ENCODE data around the gene MCUB.

The MCUB gene

DNA sequence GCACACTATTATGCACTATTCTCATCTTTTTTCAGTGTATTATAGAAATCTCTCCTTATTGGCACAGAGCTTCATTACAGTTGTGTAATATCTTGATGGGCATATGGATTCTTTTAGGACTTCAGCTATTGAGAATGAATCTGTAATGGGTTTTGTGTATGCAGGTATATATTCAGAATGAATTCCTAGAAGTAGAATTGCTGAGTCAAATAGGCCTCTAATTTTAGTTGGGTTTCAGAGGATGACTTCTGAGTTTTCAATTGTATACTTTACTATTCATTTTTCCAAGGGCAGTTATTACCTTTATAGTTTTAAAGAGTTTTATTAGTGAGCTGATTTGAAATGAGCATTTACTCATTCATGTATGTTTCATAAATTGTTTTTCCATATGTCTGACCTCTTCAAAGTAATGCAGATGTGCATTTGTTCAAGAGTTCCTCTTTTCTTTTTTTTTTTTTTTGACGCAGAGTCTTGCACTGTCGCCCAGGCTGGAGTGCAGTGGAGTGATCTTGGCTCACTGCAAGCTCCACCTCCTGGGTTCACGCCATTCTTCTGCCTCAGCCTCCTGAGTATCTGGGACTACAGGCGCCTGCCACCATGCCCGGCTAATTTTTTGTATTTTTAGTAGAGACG is 123.7 kb downstream of the MCUB start:
- DNase-seq: no peak

DNA sequence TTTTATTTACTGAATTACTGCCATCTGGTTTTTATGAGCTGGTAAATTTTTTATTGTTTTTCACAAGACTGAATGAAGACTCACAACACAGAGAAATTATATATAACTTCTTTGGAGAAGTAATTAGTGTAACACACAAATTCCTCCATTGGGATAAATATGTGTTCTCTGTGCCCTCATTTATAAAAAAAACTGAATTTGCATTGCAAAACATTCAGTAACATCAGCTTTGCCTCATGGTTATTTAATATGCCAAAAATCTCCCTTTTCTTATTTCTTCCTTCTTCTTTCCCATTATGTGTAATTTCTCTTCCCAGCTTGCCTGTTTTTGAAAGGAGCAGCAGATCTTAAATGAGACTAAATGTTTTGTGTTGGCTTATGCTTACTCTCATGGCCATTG is 124.7 kb downstream of the MCUB start:
- no peak for DNase-seq

DNA sequence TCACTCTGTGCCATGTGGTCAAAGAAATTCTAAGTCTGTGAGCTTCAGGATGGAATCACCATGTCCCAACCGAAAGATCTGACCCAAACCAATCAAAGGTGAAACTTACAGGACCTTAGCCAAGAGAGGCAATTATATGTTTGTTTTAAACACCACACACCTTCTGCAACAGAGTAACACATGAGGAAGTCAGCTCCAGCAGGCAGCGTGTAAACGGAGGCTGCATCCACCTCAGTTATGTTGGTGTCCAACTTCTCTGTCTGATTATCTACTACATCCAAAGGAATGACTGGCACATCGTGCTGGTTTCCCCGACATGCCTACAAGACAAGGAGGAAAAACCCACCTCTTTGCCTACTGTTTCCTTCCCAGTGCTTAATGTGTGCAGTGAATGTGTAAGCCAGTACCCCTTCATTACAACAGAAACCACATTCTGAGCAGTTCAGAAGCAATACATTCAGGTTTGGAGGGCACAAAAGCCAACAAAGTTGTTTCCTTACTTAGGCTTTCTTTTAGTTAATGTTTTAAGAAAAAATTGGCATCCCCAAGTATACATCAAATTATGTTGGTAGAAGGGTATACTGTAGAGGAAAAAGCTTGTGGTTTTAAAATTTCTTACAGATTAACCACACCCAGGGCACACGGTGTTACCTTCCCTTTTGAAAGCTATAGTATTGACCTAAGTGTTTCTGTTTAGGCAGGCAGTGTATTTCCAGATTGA is 130.8 kb downstream of the MCUB start:
- peak in 1 of 2 donors; percentile 44 for DNase-seq

GRCh38 chr4:109691411-109691920 is 131.4 kb downstream of the MCUB start:
- DNase-seq: no peak

DNA sequence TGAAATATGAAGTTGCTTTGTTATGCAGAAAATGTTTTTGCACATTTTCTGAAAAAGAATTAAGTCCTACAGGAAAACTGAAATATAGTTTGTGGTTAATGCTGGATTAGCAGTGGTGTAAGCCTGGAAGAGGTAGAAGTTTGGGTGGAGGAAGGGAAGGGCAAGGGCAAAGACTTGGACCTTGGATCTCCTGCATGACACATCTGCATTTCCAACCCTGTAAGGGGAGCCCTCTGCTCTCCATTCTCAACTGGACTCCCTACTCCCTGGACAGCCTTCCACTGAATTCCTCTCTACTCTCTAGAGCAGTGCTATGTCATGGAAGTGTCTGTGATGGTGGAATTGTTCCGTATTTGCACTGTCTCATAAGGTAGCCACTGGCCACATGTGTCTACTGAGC is 138.6 kb downstream of the MCUB start:
- no peak for DNase-seq

DNA sequence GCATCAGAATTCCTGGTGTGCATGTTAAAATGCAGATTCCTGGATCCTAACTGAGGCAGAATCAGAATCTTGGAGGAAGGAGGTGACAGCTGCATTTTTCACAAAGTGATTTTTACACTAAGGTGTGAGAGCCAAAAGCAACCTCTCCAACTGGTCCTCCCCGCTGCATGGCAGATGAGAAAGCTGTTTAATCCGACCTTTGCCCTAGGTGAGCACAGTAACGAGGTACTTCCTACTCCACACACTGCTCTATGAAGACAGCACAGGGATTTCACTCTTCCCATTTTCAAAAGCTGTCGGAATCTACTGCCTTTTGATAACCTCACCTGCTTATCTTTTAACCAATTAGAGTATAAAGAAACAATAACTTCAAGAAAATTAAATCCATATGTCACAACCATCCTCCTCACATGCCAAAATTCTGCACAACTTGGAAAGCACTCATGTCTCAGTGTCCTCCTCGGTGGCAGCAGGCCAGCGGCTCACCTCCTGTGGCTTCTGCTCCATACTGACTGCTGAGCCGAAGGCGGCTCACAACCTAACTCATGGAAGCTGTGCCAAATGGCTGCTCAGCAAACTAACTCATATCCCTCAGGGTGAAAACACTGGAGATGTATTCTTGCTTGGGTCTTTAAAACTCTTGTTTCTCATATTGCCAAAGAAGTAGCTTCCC is 139.6 kb downstream of the MCUB start:
- DNase-seq: no peak

- DNase-seq: no peak
These were observed 141.7 kb downstream of the MCUB start for GRCh38 chr4:109701566-109702410.

GRCh38 chr4:109702950-109703663 is 143.1 kb downstream of the MCUB start, which contains the start of gene CASP6:
Gene CASP6 (minus strand): TSS chr4:109703445. CDS start chr4:109703395, 50 bp downstream.
- DNase-seq: peak; percentile 71 to 80

DNA sequence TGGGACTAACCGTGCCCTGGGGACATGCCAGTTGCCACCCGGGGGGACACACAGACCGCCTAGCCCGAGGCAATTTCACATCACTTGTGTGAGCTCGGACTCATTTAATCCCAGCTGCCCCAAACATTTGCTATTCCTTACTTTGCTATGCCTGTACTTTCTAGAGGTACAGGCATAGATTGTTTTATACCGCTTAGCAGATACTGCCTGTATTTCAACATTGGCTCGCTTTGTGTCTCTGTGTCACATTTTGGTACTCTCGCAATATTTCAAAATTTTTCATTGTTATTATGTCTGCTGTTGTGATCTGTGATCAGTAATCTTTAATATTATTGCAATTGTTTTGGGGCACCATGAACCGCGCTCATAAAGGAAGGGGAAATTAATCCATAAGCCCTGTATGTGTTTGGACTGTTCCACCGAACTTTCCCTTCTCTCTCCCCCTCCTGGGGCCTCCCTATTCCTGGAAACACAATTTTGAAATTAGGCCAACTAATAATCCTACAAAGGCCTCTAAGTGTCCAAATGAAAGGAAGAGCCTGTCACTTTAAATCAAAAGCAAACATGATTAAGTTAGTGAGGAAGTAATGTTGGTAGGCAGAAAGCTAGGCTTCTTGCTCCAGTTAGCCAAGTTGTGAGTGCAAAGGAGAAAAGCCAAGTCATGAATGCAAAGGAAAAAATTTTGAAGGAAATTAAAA is 143.8 kb downstream of the MCUB start:
- no peak for DNase-seq

DNA sequence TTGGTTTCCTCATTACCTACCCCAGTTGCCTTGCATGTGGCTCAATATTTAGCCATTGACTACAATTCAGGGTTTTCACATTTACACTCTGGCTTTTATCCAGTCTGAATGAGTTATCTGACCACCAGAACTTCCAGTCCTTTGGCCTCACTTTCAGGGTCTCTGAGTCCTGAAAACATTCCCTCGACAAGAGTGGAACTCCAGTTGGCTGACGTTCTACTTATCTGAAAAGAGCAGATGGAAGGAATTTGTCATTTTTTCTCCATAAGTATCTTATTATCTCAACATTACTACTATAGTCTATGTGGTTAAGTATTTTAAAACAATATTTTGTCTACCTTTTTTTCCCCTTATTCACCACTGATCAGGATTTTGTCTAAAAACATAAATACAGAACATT is 148.4 kb downstream of the MCUB start:
- DNase-seq: no peak

DNA sequence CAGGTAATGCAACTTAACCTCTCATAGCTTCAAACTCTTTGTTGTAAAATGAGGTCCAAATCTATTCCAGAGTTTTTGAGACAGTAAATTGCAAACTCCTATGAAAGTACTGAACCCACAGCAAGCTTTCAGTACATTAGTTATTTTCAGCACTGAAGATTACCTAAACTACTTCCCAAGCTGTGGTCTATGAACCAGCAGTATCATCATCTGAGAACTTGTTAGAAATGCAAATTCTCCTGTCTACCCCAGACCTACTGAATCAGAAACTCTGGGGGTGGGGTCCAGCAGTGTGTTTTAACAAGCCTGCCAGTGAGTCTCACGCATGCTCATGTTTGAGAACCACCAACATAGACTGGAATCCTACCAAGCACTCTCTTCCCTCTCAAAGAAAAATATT is 148.9 kb downstream of the MCUB start:
- no peak for DNase-seq

- DNase-seq: no peak
These were observed 153.5 kb downstream of the MCUB start for GRCh38 chr4:109713500-109713899.

DNA sequence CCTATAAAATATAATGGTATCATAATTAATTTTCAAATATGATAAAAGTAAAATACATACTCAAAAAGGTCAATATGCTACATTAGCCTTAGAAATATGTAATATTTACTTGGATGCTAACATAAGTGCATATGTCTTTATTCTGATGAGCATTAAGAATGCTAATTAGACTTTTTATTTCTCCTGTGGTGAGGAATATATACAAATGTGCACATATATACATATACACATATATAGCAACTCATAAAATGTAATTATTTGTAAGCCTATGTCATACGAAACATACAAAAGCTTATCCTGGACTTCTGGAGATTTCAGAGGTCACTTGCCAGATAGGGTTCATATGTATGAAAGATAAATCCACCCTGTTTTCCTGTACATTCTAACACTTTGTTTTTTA is 158.7 kb downstream of the MCUB start:
- DNase-seq: no peak

DNA sequence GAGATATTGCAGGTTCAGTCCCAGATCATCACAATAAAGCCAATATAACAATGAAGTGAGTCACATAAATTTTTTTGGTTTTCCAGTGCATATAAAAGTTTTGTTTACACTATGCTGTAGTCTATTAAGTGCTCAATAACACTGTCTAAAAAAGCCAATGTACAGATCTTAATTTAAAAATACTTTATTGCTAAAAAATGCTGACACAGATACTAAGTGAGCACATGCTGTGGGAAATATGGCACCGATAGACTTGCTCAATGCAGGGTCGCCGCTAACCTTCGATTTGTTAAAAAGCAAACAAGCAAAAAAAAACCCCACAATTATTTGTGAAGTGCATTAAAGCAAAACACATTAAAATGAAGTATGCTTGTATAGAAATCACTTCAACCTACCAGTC is 159.6 kb downstream of the MCUB start:
- no peak for DNase-seq

- no peak for DNase-seq
These were observed 161.0 kb downstream of the MCUB start for GRCh38 chr4:109721033-109721432.

DNA sequence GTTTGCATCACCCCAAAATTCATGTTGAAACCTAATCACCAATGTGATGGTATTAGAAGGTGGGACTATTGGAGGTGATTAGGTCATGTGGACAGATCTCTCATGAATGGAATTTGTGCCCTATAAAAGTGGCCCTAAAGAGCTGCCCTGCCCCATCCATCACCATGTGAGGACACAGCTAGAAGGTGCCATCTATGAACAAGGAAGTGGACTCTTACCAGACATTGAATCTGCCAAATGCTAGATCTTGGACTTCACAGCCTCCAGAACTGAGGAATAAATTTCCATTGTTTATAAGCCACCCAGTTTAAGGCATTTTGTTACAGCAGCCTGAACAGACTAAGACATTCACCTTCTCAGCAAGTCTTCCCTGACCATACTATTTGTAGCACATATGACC is 162.3 kb downstream of the MCUB start:
- DNase-seq: no peak

GRCh38 chr4:109723110-109723509 is 163.1 kb downstream of the MCUB start:
- DNase-seq: no peak

GRCh38 chr4:109728385-109728784 is 168.3 kb downstream of the MCUB start:
- no peak for DNase-seq

DNA sequence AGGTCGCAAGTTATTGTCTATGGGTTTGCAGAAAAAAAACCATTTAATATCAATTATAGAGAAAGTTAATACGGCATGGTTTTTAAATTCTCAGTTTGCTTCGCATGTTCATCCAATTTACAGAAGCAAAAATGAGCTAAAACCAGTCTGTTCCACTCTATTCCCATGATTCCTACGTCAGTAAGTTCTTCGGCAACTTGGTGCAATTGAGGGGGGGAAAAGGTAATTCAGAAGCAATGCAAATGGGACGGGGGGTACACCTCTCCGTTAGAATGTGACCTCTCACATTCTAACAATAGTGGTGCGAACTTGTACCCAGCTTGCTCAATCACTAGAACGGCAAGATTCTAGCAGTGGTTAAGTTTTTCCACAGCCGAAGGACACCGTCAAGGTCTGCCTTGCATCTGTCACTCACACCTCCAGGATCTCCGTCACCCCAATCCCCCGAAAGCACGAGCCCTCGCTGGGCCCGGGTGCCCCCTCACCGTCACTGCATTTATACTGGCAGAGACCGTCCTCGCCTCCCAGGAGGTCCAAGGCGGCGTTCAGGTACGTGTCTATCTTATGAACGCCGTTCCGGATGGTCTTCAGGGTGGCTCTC is 169.2 kb downstream of the MCUB start:
- no peak for DNase-seq

- DNase-seq: peak; percentile 78 to 85
These were observed 169.9 kb downstream of the MCUB start, which contains the start of gene PLA2G12A for GRCh38 chr4:109729718-109730618. Gene PLA2G12A (minus strand): TSS chr4:109730070. CDS start chr4:109729809, 261 bp downstream.

Data from CD4-positive, alpha-beta T cell treated with Interferon alpha-2 for 1 hour (primary cell).